Activated CD8-positive, alpha-beta T cell treated with anti-CD3 and anti-CD28 coated beads for 36 hours (primary cell): ENCODE results near the gene FAT1. TPM values are rescaled to one million over a fixed set of nuclear protein-coding genes. Genes with fewer than 3 reads are reported as not detected.

ENCODE experiments used
- ATAC-seq: fragments of 200-7000 bp; cut with Tn5 transposase; one replicate; pipeline ENCODE4 v1.10.0; 2021; ENCODE audit warnings: mild to moderate bottlenecking, moderate library complexity
- CTCF ChIA-PET: fragments of 350-600 bp; sonication (Branson Sonifier 250); formaldehyde crosslinking; loops from one replicate; lab custom pipeline; 2021; ENCODE audit warnings: antibody characterized with exemption; lab: Charles Lee
- POLR2A ChIA-PET: fragments of 350-600 bp; sonication (Branson Sonifier 250); formaldehyde crosslinking; loops from one replicate; lab custom pipeline; 2021; ENCODE audit warnings: antibody characterized with exemption; lab: Charles Lee
- DNase-seq: peaks from one replicate; pipeline ENCODE4 v3.0.0-alpha.2; 2020
- H3K27ac Mint-ChIP-seq: one replicate; pipeline ENCODE4 v1.8.0; 2021; ENCODE audit warnings: mild to moderate bottlenecking, mixed read lengths
- H3K27me3 Mint-ChIP-seq: one replicate; pipeline ENCODE4 v1.8.0; 2021; ENCODE audit warnings: mixed read lengths
- H3K36me3 Mint-ChIP-seq: one replicate; pipeline ENCODE4 v1.8.0; 2021; ENCODE audit warnings: low read depth, mixed read lengths
- H3K4me1 Mint-ChIP-seq: one replicate; pipeline ENCODE4 v1.8.0; 2021; ENCODE audit warnings: low read depth, mixed read lengths
- H3K4me3 Mint-ChIP-seq: one replicate; pipeline ENCODE4 v1.8.0; 2021; ENCODE audit warnings: mild to moderate bottlenecking, moderate library complexity, mixed read lengths
- H3K9me3 Mint-ChIP-seq: one replicate; pipeline ENCODE4 v1.8.0; 2021; ENCODE audit warnings: mixed read lengths
- intact Hi-C: fragments of 100-400 bp; cut with micrococcal nuclease; formaldehyde crosslinking; loops from one replicate; pipeline ENCODE4 v1.10.0; 2022
- total RNA-seq, 2 experiments: library from RNA; stranded (reverse); gene quantifications; one replicate each; pipeline ENCODE4 v1.2.3, GENCODE V29; 2021
- TF ChIP-seq, protein P1 (sequence below): fragments of 200-600 bp; IDR thresholded peaks from one replicate; pipeline ENCODE4 v1.8.0; 2022; ENCODE audit warnings: antibody characterized with exemption, mild to moderate bottlenecking

Gene FAT1
- total RNA-seq, 2 experiments from 2014 or later = not detected

DNA sequence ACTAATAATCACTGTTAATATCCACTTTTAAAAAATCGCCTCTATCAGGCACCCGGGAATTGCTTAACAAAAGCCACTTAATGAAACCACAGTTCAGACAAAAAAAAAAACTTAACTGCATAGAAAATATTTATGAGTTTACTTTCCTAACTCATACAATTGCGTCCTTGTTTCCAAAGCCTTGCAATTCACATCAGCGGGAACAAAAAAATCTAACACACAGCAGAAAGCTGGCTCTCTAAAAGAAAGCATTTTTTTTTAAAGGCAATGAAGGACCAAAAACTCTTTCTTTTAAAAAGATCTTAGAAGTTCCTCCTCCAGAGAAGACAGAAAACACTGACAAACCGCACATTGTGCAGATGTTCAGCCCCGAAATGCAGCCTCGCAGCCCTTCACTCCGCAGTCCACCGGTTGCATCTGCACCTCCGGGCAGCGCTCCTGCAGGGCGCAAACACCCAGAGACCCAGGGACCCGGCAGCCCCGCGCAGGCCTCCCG, 812 bp downstream of the FAT1 start:
- intact Hi-C loops = no loop called here
- CTCF ChIA-PET = no interaction called here
- no peak overlapping the region for H3K27ac Mint-ChIP-seq
- DNase-seq = peak; percentile 2
- H3K4me1 Mint-ChIP-seq = peaks cover 14% of the 10 kb centered on the region
- peaks cover 47% of the 10 kb centered on the region for H3K27me3 Mint-ChIP-seq
- POLR2A ChIA-PET = no interaction called here
- peak overlapping the region; percentile 28 for H3K4me3 Mint-ChIP-seq
- TF ChIP-seq, protein P1, sequence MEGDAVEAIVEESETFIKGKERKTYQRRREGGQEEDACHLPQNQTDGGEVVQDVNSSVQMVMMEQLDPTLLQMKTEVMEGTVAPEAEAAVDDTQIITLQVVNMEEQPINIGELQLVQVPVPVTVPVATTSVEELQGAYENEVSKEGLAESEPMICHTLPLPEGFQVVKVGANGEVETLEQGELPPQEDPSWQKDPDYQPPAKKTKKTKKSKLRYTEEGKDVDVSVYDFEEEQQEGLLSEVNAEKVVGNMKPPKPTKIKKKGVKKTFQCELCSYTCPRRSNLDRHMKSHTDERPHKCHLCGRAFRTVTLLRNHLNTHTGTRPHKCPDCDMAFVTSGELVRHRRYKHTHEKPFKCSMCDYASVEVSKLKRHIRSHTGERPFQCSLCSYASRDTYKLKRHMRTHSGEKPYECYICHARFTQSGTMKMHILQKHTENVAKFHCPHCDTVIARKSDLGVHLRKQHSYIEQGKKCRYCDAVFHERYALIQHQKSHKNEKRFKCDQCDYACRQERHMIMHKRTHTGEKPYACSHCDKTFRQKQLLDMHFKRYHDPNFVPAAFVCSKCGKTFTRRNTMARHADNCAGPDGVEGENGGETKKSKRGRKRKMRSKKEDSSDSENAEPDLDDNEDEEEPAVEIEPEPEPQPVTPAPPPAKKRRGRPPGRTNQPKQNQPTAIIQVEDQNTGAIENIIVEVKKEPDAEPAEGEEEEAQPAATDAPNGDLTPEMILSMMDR = no peak
- no peak for ATAC-seq
- peaks cover 4% of the 10 kb centered on the region for H3K9me3 Mint-ChIP-seq
- no peaks in the 10 kb centered on the region for H3K36me3 Mint-ChIP-seq

DNA sequence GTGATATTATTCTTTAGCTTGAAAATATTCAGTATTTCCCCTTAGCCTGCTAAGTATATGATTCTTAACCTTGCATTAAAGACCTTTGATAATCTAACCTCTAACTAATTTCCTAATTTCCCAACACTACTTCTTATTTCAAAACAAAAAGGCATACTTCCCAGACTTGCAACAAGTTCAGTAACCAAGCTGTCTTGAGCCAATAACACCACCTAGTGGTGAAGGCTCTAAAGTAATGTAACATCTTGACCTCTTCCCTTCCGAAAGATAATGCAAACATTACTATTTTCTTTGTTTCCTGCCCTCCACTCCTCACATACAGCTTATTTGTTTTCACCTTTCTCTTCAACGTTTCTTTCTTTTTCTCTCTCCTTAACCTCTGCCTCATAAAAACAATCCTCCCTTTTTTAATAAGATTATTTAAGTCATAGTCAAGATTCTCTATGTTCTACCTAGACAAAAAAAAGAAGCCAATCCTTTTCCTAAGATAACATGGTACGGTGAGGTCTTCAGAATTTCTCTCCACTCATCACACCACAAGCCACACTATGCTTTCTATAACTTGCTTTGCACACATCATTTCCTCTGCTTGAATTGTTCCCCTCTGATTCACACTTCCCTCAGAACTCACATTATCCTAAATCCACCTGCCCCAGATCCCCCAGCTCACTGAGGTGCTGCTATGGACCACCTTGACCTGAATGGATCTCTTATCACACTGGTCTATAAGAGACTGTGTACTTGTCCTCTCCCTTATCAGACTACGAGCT, 3.5 kb downstream of the FAT1 start:
- CTCF ChIA-PET = interaction anchor here (1.9 kb wide), 1 partner anchor 11 kb away, joined by 4 read pairs; no protein-coding TSS in a partner anchor

DNA sequence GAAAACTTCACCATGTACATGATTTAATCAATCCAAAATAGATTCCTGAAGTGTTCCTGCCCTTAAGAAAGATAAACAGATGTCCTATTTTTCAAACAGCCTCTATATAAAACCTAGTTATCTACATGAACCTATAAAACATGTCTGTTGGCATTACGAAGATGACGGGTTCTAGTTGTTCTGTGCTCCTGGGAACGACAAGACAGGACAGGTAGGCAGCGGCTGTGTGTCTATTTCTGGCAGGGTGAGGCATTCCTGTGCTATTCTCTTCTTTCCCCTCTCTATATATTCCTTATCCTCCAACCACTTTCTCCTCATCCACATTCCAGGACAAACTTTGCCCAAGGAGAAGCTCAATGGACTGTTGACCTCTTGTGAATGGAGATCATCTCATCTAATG, 6.1 kb downstream of the FAT1 start:
- TF ChIP-seq, protein P1 = no peak
- ChIA-PET POLR2A (no interaction called here), CTCF (no interaction called here)
- Mint-ChIP-seq H3K27ac (no peak overlapping the region), H3K27me3 (peaks cover 13% of the 10 kb centered on the region), H3K4me1 (no peaks in the 10 kb centered on the region), H3K9me3 (peaks cover 10% of the 10 kb centered on the region), H3K4me3 (no peak overlapping the region), H3K36me3 (no peaks in the 10 kb centered on the region)
- ATAC-seq (no peak), DNase-seq (no peak)
- intact Hi-C loops = no loop called here

More for the DNA sequence above, 3.5 kb downstream of the FAT1 start:
- no peak overlapping the region for H3K27ac Mint-ChIP-seq
- no peaks in the 10 kb centered on the region for H3K36me3 Mint-ChIP-seq
- H3K4me3 Mint-ChIP-seq = no peak overlapping the region
- ATAC-seq (no peak), DNase-seq (peak; percentile 23)
- TF ChIP-seq, protein P1 = peak; percentile 53
- intact Hi-C loops = no loop called here
- H3K9me3 Mint-ChIP-seq = peaks cover 10% of the 10 kb centered on the region
- peaks cover 6% of the 10 kb centered on the region for H3K4me1 Mint-ChIP-seq
- POLR2A ChIA-PET = no interaction called here
- peaks cover 25% of the 10 kb centered on the region for H3K27me3 Mint-ChIP-seq

DNA sequence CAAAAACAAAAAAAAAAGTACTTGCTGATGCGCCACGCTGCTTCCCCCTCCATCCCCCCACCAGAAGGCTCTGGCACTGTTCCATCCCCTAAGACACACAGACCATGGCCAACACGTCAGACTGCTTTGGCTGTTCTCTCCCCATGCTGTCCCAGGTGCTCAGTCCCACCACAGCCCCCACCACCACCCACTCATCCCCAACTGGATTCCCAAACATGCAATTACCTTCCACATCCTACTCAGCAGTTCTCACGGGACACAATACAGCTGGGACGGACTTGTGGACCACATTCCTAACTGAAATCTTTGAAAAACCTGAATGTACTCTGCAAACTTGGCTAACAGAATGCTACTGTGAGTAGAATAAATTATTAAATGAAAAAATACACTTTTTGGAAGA, 8.6 kb downstream of the FAT1 start:
- TF ChIP-seq, protein P1 = no peak
- DNase-seq (no peak), ATAC-seq (no peak)
- ChIA-PET POLR2A (no interaction called here), CTCF (no interaction called here)
- Mint-ChIP-seq H3K9me3 (peaks cover 13% of the 10 kb centered on the region), H3K36me3 (no peaks in the 10 kb centered on the region), H3K27ac (no peak overlapping the region), H3K4me3 (no peak overlapping the region), H3K4me1 (no peaks in the 10 kb centered on the region), H3K27me3 (no peaks in the 10 kb centered on the region)
- intact Hi-C loops = no loop called here

DNA sequence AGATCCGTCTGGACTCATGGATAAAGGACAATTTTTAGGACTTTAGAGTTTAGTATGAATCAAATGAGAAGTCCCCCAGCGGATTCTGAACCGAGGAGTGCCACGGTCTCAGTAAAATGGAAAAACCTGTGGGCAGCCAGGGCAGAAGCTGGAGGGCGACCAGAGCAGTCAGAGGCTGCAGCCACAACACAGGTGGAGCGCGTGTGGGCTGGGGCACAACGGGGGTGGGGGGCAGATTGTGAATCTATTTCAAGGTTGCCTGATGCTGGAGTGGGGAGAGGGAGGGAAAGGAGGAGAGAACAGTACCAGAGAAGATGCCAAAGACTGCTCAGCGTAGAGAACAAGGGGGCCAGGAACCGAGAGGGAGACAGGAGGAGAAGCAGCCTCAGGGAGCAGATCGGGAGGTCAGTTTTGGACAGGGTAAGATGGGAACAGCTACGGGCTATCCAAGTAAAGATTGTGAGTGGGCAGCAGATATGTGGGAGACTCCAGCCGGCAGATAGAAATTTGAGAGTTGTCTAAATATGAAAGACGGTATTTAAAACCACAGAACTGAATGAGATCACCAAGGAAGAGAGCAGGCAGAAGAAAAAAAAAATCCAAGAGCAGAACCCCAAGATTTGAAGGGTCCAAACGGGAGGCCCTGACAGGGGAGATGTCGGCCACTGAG, 9.5 kb downstream of the FAT1 start:
- Mint-ChIP-seq H3K9me3 (peaks cover 13% of the 10 kb centered on the region), H3K27ac (no peak overlapping the region), H3K27me3 (no peaks in the 10 kb centered on the region), H3K4me1 (no peaks in the 10 kb centered on the region), H3K4me3 (no peak overlapping the region), H3K36me3 (no peaks in the 10 kb centered on the region)
- intact Hi-C loops = no loop called here
- ChIA-PET CTCF (no interaction called here), POLR2A (no interaction called here)
- ATAC-seq (no peak), DNase-seq (no peak)
- TF ChIP-seq, protein P1 = no peak
